Tibial artery (tissue), 4 donors: ENCODE data around the gene WIPI1.
A peak's percentile ranks its signal among the peaks of the same experiment; 100 is the strongest.

ENCODE experiments used
- DNase-seq, 2 donors: peaks; one replicate each; pipeline ENCODE4 v3.0.0-alpha.2; 2019
- H3K27ac ChIP-seq, 2 donors: fragments of 200-600 bp; sonication (generic) in 1 of 2; 1 replicate in 1 of 2; 2 replicates in 1 of 2; pipeline ENCODE4 v1.5.1; 2018 to 2019; ENCODE audit warnings: mild to moderate bottlenecking in 1 of 2
- H3K27me3 ChIP-seq, 2 donors: fragments of 200-600 bp; sonication (generic) in 1 of 2; one replicate each; pipeline versions ENCODE4 v1.5.1 to v1.6.0; 2016 to 2019
- H3K36me3 ChIP-seq, 3 donors: fragments of 200-600 bp; sonication (generic) in 2 of 3; one replicate each; pipeline ENCODE4 v1.5.1; 2016 to 2019; ENCODE audit warnings: mild to moderate bottlenecking in 2 of 3
- H3K4me1 ChIP-seq, 4 donors: fragments of 200-600 bp; sonication (generic) in 2 of 4; 1 replicate in 3 of 4; 2 replicates in 1 of 4; pipeline ENCODE4 v1.5.1; 2016 to 2019
- H3K4me3 ChIP-seq, 2 donors: fragments of 200-600 bp; sonication (generic) in 1 of 2; 1 replicate in 1 of 2; 2 replicates in 1 of 2; pipeline ENCODE4 v1.5.1; 2018 to 2019; ENCODE audit warnings: mild to moderate bottlenecking in 2 of 2
- H3K9me3 ChIP-seq, 3 donors: fragments of 200-600 bp; sonication (generic) in 1 of 3; one replicate each; pipeline ENCODE4 v1.5.1; 2016 to 2019
- intact Hi-C: fragments of 100-400 bp; cut with DNase I; formaldehyde crosslinking; loops from one replicate; pipeline ENCODE4 v1.15.0; 2023; ENCODE audit warnings: low total_unique reads
- TF ChIP-seq, protein P1 (sequence below), 2 experiments: fragments of 200-600 bp in 1 of 2; fragments of 450-650 bp in 1 of 2; IDR thresholded peaks; one replicate each; pipeline ENCODE4 v1.5.1; 2017 to 2019; ENCODE audit warnings: antibody characterized with exemption in 2 of 2, mild to moderate bottlenecking in 1 of 2, moderate library complexity in 1 of 2

Gene WIPI1

GRCh38 chr17:68456339-68457167 lies 743 bp downstream of the WIPI1 start:
- Histone ChIP-seq H3K27ac (peak overlapping the region; percentile 93 to 95), H3K4me1 (peaks cover 0 to 31% (median 17%) of the 10 kb centered on the region in 4 donors), H3K4me3 (peak overlapping the region; percentile 73 to 95), H3K27me3 (no peaks in the 10 kb centered on the region), H3K9me3 (no peaks in the 10 kb centered on the region), H3K36me3 (peaks cover 0 to 12% (median 9%) of the 10 kb centered on the region in 3 donors)
- peak; percentile 90 to 94 for DNase-seq
- TF ChIP-seq, protein P1, sequence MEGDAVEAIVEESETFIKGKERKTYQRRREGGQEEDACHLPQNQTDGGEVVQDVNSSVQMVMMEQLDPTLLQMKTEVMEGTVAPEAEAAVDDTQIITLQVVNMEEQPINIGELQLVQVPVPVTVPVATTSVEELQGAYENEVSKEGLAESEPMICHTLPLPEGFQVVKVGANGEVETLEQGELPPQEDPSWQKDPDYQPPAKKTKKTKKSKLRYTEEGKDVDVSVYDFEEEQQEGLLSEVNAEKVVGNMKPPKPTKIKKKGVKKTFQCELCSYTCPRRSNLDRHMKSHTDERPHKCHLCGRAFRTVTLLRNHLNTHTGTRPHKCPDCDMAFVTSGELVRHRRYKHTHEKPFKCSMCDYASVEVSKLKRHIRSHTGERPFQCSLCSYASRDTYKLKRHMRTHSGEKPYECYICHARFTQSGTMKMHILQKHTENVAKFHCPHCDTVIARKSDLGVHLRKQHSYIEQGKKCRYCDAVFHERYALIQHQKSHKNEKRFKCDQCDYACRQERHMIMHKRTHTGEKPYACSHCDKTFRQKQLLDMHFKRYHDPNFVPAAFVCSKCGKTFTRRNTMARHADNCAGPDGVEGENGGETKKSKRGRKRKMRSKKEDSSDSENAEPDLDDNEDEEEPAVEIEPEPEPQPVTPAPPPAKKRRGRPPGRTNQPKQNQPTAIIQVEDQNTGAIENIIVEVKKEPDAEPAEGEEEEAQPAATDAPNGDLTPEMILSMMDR (IDR thresholded peaks at IDR 0.05): no peak
- intact Hi-C loops: loop anchor here (5.0 to 10.0 kb wide), 2 partner anchors 56 to 212 kb away; partner anchors contain the start of genes AMZ2 and PRKAR1A

- no peak for DNase-seq
- Histone ChIP-seq H3K27me3 (no peaks in the 10 kb centered on the region), H3K36me3 (peaks cover 6 to 19% (median 15%) of the 10 kb centered on the region in 3 donors), H3K4me1 (peaks cover 0 to 31% (median 17%) of the 10 kb centered on the region in 4 donors), H3K9me3 (no peaks in the 10 kb centered on the region), H3K4me3 (peak overlapping the region; percentile 73 to 95), H3K27ac (peak overlapping the region; percentile 93 to 95)
- intact Hi-C loops: loop anchor here (5.0 to 10.0 kb wide), 2 partner anchors 56 to 211 kb away; partner anchors contain the start of genes AMZ2 and PRKAR1A
- TF ChIP-seq, protein P1 (IDR thresholded peaks at IDR 0.05): no peak
Measured at GRCh38 chr17:68455901-68456338, 1.4 kb downstream of the WIPI1 start.

DNA sequence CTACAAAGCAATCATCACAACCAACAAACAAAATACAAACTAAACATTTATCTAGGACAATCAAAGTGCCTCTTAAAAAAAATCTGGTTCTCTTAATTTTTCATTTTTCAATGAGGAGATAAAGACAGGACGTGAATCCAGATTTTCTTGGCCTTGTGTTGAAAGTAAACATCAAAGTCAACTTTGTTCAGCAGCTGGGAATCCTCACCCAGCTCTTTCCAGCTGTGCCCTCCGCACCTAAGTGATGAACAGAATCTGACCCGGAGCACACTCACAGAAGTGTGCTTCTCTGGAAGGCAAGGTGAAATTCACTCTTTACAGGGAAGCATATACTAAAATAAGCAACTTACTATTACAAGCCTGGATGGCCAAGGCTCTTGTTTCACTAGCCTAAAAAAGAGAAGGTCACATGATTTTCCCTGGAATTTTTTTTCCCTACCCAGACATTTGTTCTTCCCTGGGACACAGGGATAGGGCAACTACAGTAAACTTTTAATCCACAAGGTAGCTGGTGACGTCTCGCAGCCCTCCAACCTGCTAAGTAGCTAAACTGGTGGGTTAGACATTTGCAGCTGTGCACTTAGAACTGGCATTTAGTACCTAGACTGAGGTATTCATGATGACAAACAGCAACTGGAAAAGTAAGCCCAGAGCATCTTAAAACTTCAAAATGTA lies 3.2 kb downstream of the WIPI1 start:
- intact Hi-C loops: loop anchor here (10.0 kb wide), 1 partner anchor 209 kb away; the partner anchor contains the start of gene AMZ2
- no peak for DNase-seq
- Histone ChIP-seq H3K27ac (peak overlapping the region in 1 of 2 donors; percentile 29), H3K27me3 (no peaks in the 10 kb centered on the region), H3K9me3 (no peaks in the 10 kb centered on the region), H3K4me3 (no peak overlapping the region), H3K36me3 (peaks cover 23 to 37% (median 33%) of the 10 kb centered on the region in 3 donors), H3K4me1 (peaks cover 0 to 31% (median 17%) of the 10 kb centered on the region in 4 donors)
- TF ChIP-seq, protein P1 (IDR thresholded peaks at IDR 0.05): no peak

GRCh38 chr17:68452724-68453290 lies 4.5 kb downstream of the WIPI1 start:
- Histone ChIP-seq H3K9me3 (no peaks in the 10 kb centered on the region), H3K36me3 (peaks cover 36 to 49% (median 46%) of the 10 kb centered on the region in 3 donors), H3K27me3 (no peaks in the 10 kb centered on the region), H3K27ac (no peak overlapping the region), H3K4me1 (peaks cover 0 to 25% (median 15%) of the 10 kb centered on the region in 4 donors), H3K4me3 (no peak overlapping the region)
- intact Hi-C loops: loop anchor here (10.0 kb wide), 1 partner anchor 208 kb away; the partner anchor contains the start of gene AMZ2
- TF ChIP-seq, protein P1 (IDR thresholded peaks at IDR 0.05): no peak
- DNase-seq: no peak

DNA sequence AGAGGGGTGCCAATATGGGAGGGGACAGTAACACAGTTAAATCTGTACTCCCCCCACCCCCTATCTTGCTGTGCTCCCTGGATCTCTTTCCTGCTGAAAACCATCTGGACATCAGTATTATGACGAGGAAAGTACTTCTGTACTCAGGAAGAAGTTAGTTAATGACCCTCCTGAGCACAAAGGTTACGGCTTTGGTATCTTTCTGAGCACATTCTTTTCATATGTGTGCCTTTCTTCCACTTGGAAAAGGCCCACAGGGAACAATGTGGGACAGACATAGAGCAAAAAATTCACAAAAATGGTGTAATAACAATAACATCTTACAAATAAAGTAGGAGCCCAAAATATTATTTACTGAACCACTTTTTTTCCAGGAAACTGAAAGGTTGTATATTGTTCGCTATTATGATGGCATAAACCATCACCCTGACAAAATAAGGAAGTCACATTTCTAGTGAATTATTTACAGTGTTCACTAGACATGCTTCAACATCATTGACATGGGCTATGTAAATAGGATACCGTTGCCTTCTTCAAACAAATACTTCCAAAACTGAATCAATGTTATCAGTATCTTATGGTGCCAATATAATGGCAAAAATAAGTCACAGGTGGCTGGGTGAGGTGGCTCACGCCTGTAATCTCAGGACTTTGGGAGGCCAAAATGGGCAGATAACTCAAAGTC lies 5.5 kb downstream of the WIPI1 start:
- H3K27ac ChIP-seq: no peak overlapping the region
- H3K9me3 ChIP-seq: no peaks in the 10 kb centered on the region
- TF ChIP-seq, protein P1 (IDR thresholded peaks at IDR 0.05): no peak
- no peak for DNase-seq
- H3K27me3 ChIP-seq: no peaks in the 10 kb centered on the region
- no peak overlapping the region for H3K4me3 ChIP-seq
- H3K4me1 ChIP-seq: peaks cover 0 to 25% (median 15%) of the 10 kb centered on the region in 4 donors
- intact Hi-C loops: loop anchor here (10.0 kb wide), 1 partner anchor 207 kb away; the partner anchor contains the start of gene AMZ2
- peaks cover 46 to 59% (median 53%) of the 10 kb centered on the region in 3 donors for H3K36me3 ChIP-seq
